Adrenal gland (tissue), 5 donors: ENCODE data around the gene GAK.

Source experiments
- CTCF ChIP-seq, 6 experiments: fragments of 450-650 bp in 4 of 6; fragments of 200-600 bp in 2 of 6; sonication (generic) in 1 of 6; IDR thresholded peaks; 1 replicate in 5 of 6; 2 replicates in 1 of 6; pipeline versions ENCODE4 v1.5.1 to v1.8.0; 2016 to 2021; ENCODE audit warnings: antibody characterized with exemption in 6 of 6, mild to moderate bottlenecking in 2 of 6, moderate library complexity in 1 of 6
- POLR2A ChIP-seq, 2 donors: fragments of 450-650 bp; IDR thresholded peaks; one replicate each; pipeline ENCODE4 v1.6.1; 2017; ENCODE audit warnings: antibody characterized with exemption in 2 of 2, mild to moderate bottlenecking in 2 of 2, moderate library complexity in 1 of 2
- donor health status: DM: no; HTN: no; CAD: no.

GRCh38 chr4:868421-868820 lies 63.7 kb downstream of the GAK start:
- TF ChIP-seq CTCF (IDR thresholded peaks at IDR 0.05) (no peak), POLR2A (IDR thresholded peaks at IDR 0.05) (no peak)
